Kidney epithelial cell (primary cell): ENCODE data around the gene HDAC7. TPM values are rescaled to one million over a fixed set of nuclear protein-coding genes. Genes with fewer than 3 reads are reported as not detected.

Experiments
- DNase-seq: peaks from one replicate; pipeline ENCODE4 v3.0.0-alpha.2; 2010; ENCODE audit warnings: low read depth
- H3K27me3 ChIP-seq: 2 replicates; pipeline ENCODE4 v1.6.0; 2011; ENCODE audit warnings: low read length; ENCODE audit not compliant: control insufficient read depth, insufficient read depth
- H3K36me3 ChIP-seq: 2 replicates; pipeline ENCODE4 v1.5.1; 2011; ENCODE audit warnings: low read length; ENCODE audit not compliant: control insufficient read depth, insufficient read depth
- H3K4me3 ChIP-seq: 2 replicates; pipeline ENCODE4 v1.5.1; 2011; ENCODE audit warnings: low read depth, mild to moderate bottlenecking, control low read depth, low read length
- total RNA-seq: library from RNA; depleted of rRNA; stranded (reverse); fragments of >200 nt; gene quantifications from 2 replicates; pipeline ENCODE4 v1.2.3, GENCODE V29; 2015
- TF ChIP-seq, protein P1 (sequence below): IDR thresholded peaks from 2 replicates; pipeline ENCODE4 v1.5.1; 2011; ENCODE audit warnings: mild to moderate bottlenecking, moderate library complexity, low read length, control low read depth, inconsistent platforms; ENCODE audit not compliant: insufficient read depth, poor library complexity, severe bottlenecking

HDAC7 gene
- total RNA-seq, 1 donor from 2014 or later = 52.1 TPM

- DNase-seq = peak; percentile 89
- H3K36me3 ChIP-seq = no peaks in the 10 kb centered on the region
- H3K27me3 ChIP-seq = no peaks in the 10 kb centered on the region
- TF ChIP-seq, protein P1, sequence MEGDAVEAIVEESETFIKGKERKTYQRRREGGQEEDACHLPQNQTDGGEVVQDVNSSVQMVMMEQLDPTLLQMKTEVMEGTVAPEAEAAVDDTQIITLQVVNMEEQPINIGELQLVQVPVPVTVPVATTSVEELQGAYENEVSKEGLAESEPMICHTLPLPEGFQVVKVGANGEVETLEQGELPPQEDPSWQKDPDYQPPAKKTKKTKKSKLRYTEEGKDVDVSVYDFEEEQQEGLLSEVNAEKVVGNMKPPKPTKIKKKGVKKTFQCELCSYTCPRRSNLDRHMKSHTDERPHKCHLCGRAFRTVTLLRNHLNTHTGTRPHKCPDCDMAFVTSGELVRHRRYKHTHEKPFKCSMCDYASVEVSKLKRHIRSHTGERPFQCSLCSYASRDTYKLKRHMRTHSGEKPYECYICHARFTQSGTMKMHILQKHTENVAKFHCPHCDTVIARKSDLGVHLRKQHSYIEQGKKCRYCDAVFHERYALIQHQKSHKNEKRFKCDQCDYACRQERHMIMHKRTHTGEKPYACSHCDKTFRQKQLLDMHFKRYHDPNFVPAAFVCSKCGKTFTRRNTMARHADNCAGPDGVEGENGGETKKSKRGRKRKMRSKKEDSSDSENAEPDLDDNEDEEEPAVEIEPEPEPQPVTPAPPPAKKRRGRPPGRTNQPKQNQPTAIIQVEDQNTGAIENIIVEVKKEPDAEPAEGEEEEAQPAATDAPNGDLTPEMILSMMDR = no peak
- no peak overlapping the region for H3K4me3 ChIP-seq
These were observed 56.0 kb downstream of the HDAC7 start for GRCh38 chr12:47763481-47764346.

DNA sequence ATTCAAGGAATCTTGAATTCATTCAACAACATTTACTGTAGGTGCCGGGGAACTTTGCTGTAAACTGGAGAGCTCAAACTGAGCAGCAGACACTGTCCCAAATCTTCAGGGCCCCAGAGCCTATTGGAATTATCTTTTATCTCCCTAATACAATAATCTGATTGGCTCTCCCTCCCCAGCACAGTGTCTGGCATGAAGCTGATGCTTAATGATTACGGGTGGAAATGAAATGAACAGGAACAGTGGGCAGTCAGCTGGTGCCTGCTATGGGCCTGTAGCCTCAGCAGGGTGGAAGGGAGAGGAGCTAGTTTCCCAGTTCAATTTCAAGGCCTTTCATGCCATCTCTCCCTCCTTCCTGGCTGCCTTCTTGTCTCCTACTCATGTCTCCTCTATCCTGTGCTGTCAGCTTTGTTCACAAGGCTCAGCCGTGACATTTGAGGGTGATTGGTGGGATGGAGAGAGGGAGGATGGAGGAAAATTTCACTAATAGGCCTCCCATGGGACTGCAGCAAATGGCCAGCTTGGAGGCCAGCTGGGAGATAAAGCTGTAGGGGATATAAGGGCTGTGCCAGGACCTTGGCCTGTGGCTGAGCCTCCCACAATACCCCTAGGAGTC lies 56.7 kb downstream of the HDAC7 start:
- Histone ChIP-seq H3K27me3 (no peaks in the 10 kb centered on the region), H3K36me3 (no peaks in the 10 kb centered on the region), H3K4me3 (no peak overlapping the region)
- DNase-seq = no peak
- TF ChIP-seq, protein P1 = no peak

DNA sequence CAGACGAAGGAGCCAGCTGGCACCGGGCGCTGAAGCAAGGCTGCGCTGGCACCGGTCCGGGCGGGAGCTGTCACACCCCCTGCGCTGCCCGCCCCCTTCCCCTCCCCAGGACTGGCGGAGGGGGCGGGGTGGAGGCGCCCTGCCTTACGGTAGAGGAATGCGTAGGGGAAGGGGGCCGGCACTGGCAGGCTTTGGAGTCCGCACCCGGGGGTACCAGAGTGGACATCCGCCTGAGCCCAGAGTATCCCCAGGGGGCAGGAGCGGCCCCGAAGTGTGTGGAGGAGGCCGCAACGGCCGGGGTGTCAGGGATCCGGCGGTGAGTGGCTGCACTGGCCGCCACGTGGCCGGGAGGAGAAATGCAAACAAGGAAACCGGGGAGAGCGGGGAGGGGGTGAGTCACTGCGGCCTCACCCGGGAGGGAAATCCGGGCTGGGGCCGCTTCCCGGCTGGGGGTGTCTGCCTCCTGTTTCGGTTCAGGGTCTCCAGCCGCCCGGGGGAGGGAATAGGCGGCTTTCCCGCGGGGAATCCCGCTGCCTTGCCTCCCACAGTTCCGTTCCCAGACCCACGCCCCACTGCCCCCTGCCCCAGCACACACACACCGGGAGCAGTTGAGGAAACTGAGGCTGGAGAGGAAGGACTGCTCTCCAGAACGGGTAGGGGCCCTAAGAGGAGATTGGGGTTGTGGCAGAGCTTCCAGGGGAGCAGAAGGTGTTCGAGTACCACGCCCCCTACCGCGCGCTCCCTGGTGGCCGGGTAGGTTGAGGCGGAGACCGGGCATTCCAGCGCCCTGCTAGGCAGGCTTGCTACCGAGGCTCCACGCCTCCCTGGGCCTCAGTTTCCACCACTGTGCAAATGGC lies 60.6 kb downstream of the HDAC7 start, which contains the start of gene RAPGEF3:
Gene RAPGEF3, minus strand, starts transcription at position 47 of the 857 bp plus-strand sequence. CDS start 324 bp downstream, outside the sequence.
- Histone ChIP-seq H3K36me3 (no peaks in the 10 kb centered on the region), H3K4me3 (peak within 1 kb of the TSS; percentile 42), H3K27me3 (no peaks in the 10 kb centered on the region)
- no peak for DNase-seq
- TF ChIP-seq, protein P1 = peak; percentile 63

DNA sequence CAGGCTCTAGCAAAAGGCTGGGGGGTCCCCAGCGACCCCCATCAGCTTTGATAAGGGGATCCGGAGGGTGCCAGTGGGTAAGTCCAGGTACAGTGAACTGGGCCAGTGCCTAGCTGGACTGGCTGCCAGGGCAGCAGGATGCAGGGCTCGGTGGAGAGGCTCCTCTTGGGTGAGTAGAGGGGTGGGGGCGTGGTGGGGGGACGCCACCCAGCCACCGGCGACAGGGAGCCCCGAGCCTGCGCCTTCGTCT lies 61.2 kb downstream of the HDAC7 start:
- TF ChIP-seq, protein P1 = no peak
- Histone ChIP-seq H3K36me3 (no peaks in the 10 kb centered on the region), H3K27me3 (no peaks in the 10 kb centered on the region), H3K4me3 (peak overlapping the region; percentile 42)
- DNase-seq = no peak

DNA sequence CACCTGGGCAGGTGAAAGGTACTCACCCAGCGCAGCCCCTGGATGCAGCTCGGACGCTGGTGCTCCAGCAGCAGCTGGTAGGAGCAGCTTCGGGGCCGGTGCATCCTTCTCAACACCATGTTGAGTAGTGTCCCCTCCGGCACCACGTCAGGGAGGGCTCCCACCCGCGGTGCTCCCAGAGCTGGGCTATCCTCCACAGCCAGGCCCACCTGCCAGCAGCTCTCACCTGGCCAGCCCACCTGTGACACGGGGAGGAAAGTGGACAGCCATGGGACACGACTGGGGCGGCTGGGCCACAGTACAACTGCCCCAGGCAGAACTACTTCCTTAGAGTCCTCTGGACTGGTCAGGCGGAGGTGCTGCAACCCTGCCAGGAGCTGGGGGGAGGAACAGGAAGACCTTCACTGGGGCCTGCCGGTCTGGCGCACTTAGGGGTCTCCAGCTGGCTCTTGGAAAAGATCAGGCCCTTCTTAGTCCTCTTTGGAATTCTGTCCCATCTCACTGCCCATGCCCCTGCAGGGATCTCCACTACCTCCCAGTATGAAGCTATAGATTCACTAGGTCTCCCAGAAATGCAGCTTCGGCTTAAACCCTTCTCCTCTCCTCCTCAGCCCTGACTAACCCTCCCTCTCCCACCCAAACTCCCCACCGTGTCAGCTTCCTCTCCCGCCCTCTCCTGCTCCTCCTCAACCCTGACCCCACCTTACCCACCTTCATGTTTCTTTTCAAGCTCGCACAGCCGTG lies 61.7 kb downstream of the HDAC7 start:
- Histone ChIP-seq H3K27me3 (no peaks in the 10 kb centered on the region), H3K36me3 (no peaks in the 10 kb centered on the region), H3K4me3 (peak overlapping the region; percentile 42)
- no peak for DNase-seq
- TF ChIP-seq, protein P1 = no peak
